ENCODE results near the gene KIF20A. TPM values are rescaled to one million over a fixed set of nuclear protein-coding genes. Genes with fewer than 3 reads are reported as not detected.
A peak's percentile ranks its signal among the peaks of the same experiment; 100 is the strongest.

KIF20A gene
- total RNA-seq, 1 experiment from 2014 or later = 81.9 TPM

DNA sequence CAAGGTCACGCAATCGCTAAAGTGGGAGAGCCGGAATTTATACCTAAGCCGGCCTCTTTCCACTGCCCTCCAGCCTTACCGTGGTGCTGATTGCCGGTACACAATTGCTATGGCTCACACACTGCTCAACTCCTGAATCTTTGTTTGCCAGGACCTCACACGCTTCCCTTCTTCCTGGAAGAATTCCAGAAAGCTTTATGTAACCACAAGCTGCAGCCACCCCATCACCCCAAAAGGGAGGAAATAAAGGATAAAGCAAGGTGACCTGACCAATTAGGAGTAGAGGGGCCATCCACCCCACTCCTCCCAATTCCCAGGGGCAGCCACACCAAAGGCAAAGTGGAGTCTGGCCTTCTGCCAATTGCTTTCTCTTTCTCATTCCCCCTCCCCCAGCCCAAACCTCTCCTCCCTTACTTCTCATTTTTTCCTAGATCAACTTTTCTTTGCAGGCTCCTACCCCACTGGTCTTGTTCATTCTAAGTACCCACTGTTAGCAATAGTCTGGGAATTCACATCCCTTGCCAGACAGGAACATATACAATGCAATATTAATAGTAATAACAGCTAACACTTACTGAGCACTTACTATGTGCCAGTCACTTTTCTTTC, 52.2 kb downstream of the KIF20A start:
- ChIA-PET CTCF (interaction anchor here (1.7 kb wide), 1 partner anchor 121 kb away, joined by 4 read pairs; the partner anchor contains the start of gene KDM3B), POLR2A (interaction anchor here (0.6 to 1.1 kb wide), 2 partner anchors 9 to 18 kb away, joined by 3 read pairs; no protein-coding TSS in a partner anchor)
- no peak overlapping the region for H3K27ac Mint-ChIP-seq

DNA sequence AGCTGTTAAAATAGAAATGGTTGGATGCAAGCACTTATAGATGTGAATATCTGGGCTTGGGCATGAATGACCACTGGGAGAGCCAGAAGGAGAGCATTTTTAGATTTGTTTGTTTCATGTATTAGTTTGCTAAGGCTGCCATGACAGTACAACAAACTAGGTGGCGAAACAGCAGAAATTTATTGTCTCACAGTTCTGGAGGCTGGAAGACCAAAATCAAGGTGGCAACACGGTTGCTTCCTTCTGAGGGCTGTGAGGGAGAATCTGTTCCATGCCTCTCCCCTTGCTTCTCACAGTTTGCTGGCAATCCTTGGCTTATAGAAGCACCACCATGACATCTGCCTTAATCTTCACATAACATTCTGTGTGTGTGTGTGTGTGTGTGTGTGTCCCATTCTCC, 54.4 kb downstream of the KIF20A start:
- ATAC-seq (no peak), DNase-seq (ENCODE audit: low spot score) (no peak)
- TF ChIP-seq SOX15 (CRISPR knock-in tag; IDR thresholded peaks at IDR 0.05) = no peak
- no peak for TF ChIP-seq GTF2I (CRISPR knock-in tag; conservative IDR thresholded peaks at IDR 0.05)
- no peak for TF ChIP-seq NFATC4 (CRISPR knock-in tag; IDR thresholded peaks at IDR 0.05)
- TF ChIP-seq RORB (CRISPR knock-in tag; IDR thresholded peaks at IDR 0.05) = no peak
- TF ChIP-seq, protein P1, sequence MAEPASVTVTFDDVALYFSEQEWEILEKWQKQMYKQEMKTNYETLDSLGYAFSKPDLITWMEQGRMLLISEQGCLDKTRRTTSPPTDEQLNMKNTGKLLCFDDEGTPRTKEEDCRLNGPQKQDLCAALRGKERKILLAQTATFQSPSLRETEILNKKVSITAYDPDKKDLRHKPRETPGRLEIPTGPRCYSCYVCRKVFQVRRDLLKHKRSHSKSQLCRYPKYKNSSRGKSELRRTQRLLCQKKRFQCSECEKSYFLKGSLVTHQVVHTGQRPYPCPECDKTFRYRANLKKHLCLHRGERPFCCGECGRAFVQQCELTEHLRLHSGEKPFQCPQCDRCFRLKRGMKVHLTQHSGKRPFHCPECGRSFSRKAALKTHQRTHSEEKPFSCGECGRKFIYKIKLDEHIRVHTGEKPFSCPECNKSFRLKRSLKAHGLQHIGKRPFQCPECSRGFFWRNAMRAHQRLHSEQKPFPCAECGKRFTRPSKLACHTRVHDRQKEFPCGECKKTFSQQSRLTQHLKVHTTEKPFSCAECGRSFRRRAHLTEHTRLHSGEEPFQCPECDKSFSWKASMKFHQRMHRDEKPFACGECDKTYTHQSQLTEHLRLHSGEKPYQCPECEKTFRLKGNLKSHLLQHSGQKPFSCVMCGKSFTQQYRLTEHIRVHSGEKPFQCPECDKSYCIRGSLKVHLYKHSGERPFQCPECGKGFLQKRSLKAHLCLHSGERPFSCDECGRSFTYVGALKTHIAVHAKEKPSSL (CRISPR knock-in tag; conservative IDR thresholded peaks at IDR 0.05) = no peak
- no peak for TF ChIP-seq MYBL2 (CRISPR knock-in tag; IDR thresholded peaks at IDR 0.05)
- TF ChIP-seq FOXP1 (CRISPR knock-in tag; IDR thresholded peaks at IDR 0.05; ENCODE audit: borderline replicate concordance) = no peak
- TF ChIP-seq, protein P2, sequence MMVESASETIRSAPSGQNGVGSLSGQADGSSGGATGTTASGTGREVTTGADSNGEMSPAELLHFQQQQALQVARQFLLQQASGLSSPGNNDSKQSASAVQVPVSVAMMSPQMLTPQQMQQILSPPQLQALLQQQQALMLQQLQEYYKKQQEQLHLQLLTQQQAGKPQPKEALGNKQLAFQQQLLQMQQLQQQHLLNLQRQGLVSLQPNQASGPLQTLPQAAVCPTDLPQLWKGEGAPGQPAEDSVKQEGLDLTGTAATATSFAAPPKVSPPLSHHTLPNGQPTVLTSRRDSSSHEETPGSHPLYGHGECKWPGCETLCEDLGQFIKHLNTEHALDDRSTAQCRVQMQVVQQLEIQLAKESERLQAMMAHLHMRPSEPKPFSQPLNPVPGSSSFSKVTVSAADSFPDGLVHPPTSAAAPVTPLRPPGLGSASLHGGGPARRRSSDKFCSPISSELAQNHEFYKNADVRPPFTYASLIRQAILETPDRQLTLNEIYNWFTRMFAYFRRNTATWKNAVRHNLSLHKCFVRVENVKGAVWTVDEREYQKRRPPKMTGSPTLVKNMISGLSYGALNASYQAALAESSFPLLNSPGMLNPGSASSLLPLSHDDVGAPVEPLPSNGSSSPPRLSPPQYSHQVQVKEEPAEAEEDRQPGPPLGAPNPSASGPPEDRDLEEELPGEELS (CRISPR knock-in tag; IDR thresholded peaks at IDR 0.05) = no peak
- 0 out of 2 replicates have a peak, but pooled peaks cover 5% of the 10 kb centered on the region for H3K4me1 Mint-ChIP-seq
- ChIA-PET POLR2A (no interaction called here), CTCF (interaction anchor here (0.9 to 1.7 kb wide), 2 partner anchors 98 to 119 kb away, joined by 4 read pairs; partner anchors contain the start of gene KDM3B)
- H3K9me3 Mint-ChIP-seq = no peaks in the 10 kb centered on the region
- H3K36me3 Mint-ChIP-seq = no peaks in the 10 kb centered on the region
- H3K27ac Mint-ChIP-seq = no peak overlapping the region
- no peaks in the 10 kb centered on the region; the same call in 1 of the 2 replicates for H3K27me3 Mint-ChIP-seq (ENCODE audit: low read depth)
- H3K4me3 Mint-ChIP-seq = no peak overlapping the region

More for the DNA sequence above, 52.2 kb downstream of the KIF20A start:
- peaks cover 2% of the 10 kb centered on the region for H3K9me3 Mint-ChIP-seq
- ATAC-seq (peak; percentile 36; the same call in 1 of the 2 replicates), DNase-seq (ENCODE audit: low spot score) (no peak)
- TF ChIP-seq ZNF396 (CRISPR knock-in tag; IDR thresholded peaks at IDR 0.05; ENCODE audit: borderline replicate concordance) = no peak
- no peak for TF ChIP-seq ZNF138 (CRISPR knock-in tag; conservative IDR thresholded peaks at IDR 0.05)
- no peak for TF ChIP-seq CREB1 (CRISPR knock-in tag; IDR thresholded peaks at IDR 0.05)
- TF ChIP-seq GRHL2 (CRISPR knock-in tag; IDR thresholded peaks at IDR 0.05; ENCODE audit: insufficient replicate concordance, severe bottlenecking) = no peak
- no peak for TF ChIP-seq ZBTB21 (CRISPR knock-in tag; IDR thresholded peaks at IDR 0.05; ENCODE audit: borderline replicate concordance)
- TF ChIP-seq, protein P3, sequence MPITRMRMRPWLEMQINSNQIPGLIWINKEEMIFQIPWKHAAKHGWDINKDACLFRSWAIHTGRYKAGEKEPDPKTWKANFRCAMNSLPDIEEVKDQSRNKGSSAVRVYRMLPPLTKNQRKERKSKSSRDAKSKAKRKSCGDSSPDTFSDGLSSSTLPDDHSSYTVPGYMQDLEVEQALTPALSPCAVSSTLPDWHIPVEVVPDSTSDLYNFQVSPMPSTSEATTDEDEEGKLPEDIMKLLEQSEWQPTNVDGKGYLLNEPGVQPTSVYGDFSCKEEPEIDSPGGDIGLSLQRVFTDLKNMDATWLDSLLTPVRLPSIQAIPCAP (CRISPR knock-in tag; IDR thresholded peaks at IDR 0.05) = no peak
- no peak for TF ChIP-seq TCF7 (CRISPR knock-in tag; IDR thresholded peaks at IDR 0.05; ENCODE audit: low read depth)
- no peak for TF ChIP-seq SP1 (CRISPR knock-in tag; conservative IDR thresholded peaks at IDR 0.05)
- TF ChIP-seq ZNF121 (CRISPR knock-in tag; IDR thresholded peaks at IDR 0.05) = no peak
- TF ChIP-seq, protein P4, sequence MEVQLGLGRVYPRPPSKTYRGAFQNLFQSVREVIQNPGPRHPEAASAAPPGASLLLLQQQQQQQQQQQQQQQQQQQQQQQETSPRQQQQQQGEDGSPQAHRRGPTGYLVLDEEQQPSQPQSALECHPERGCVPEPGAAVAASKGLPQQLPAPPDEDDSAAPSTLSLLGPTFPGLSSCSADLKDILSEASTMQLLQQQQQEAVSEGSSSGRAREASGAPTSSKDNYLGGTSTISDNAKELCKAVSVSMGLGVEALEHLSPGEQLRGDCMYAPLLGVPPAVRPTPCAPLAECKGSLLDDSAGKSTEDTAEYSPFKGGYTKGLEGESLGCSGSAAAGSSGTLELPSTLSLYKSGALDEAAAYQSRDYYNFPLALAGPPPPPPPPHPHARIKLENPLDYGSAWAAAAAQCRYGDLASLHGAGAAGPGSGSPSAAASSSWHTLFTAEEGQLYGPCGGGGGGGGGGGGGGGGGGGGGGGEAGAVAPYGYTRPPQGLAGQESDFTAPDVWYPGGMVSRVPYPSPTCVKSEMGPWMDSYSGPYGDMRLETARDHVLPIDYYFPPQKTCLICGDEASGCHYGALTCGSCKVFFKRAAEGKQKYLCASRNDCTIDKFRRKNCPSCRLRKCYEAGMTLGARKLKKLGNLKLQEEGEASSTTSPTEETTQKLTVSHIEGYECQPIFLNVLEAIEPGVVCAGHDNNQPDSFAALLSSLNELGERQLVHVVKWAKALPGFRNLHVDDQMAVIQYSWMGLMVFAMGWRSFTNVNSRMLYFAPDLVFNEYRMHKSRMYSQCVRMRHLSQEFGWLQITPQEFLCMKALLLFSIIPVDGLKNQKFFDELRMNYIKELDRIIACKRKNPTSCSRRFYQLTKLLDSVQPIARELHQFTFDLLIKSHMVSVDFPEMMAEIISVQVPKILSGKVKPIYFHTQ (CRISPR knock-in tag; IDR thresholded peaks at IDR 0.05) = no peak
- TF ChIP-seq, protein P5, sequence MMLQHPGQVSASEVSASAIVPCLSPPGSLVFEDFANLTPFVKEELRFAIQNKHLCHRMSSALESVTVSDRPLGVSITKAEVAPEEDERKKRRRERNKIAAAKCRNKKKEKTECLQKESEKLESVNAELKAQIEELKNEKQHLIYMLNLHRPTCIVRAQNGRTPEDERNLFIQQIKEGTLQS (CRISPR knock-in tag; conservative IDR thresholded peaks at IDR 0.05) = no peak
- TF ChIP-seq, protein P6, sequence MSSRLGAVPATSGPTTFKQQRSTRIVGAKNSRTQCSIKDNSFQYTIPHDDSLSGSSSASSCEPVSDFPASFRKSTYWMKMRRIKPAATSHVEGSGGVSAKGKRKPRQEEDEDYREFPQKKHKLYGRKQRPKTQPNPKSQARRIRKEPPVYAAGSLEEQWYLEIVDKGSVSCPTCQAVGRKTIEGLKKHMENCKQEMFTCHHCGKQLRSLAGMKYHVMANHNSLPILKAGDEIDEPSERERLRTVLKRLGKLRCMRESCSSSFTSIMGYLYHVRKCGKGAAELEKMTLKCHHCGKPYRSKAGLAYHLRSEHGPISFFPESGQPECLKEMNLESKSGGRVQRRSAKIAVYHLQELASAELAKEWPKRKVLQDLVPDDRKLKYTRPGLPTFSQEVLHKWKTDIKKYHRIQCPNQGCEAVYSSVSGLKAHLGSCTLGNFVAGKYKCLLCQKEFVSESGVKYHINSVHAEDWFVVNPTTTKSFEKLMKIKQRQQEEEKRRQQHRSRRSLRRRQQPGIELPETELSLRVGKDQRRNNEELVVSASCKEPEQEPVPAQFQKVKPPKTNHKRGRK (CRISPR knock-in tag; IDR thresholded peaks at IDR 0.05; ENCODE audit: borderline replicate concordance) = no peak
- TF ChIP-seq, protein P7, sequence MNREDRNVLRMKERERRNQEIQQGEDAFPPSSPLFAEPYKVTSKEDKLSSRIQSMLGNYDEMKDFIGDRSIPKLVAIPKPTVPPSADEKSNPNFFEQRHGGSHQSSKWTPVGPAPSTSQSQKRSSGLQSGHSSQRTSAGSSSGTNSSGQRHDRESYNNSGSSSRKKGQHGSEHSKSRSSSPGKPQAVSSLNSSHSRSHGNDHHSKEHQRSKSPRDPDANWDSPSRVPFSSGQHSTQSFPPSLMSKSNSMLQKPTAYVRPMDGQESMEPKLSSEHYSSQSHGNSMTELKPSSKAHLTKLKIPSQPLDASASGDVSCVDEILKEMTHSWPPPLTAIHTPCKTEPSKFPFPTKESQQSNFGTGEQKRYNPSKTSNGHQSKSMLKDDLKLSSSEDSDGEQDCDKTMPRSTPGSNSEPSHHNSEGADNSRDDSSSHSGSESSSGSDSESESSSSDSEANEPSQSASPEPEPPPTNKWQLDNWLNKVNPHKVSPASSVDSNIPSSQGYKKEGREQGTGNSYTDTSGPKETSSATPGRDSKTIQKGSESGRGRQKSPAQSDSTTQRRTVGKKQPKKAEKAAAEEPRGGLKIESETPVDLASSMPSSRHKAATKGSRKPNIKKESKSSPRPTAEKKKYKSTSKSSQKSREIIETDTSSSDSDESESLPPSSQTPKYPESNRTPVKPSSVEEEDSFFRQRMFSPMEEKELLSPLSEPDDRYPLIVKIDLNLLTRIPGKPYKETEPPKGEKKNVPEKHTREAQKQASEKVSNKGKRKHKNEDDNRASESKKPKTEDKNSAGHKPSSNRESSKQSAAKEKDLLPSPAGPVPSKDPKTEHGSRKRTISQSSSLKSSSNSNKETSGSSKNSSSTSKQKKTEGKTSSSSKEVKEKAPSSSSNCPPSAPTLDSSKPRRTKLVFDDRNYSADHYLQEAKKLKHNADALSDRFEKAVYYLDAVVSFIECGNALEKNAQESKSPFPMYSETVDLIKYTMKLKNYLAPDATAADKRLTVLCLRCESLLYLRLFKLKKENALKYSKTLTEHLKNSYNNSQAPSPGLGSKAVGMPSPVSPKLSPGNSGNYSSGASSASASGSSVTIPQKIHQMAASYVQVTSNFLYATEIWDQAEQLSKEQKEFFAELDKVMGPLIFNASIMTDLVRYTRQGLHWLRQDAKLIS (CRISPR knock-in tag; IDR thresholded peaks at IDR 0.05; ENCODE audit: borderline replicate concordance) = no peak
- 0 out of 2 replicates have a peak, but pooled peaks cover 5% of the 10 kb centered on the region for H3K4me1 Mint-ChIP-seq
- no peak overlapping the region for H3K4me3 Mint-ChIP-seq
- H3K36me3 Mint-ChIP-seq = peaks cover under 1% of the 10 kb centered on the region
- H3K27me3 Mint-ChIP-seq (ENCODE audit: low read depth) = peaks cover under 1% of the 10 kb centered on the region; the same call in 1 of the 2 replicates
